ENCODE results near the gene ARMC5.
"Not testable (repeated sequence)": the region's sequence is repeated elsewhere in the genome, so short reads cannot be mapped to it uniquely, and the experiment has no call there.

ARMC5 gene

GRCh38 chr16:31458844-31459686, at the start of gene ARMC5:
ARMC5 (plus strand) TSS chr16:31459501; CDS start chr16:31459525, 24 bp downstream.
- Histone ChIP-seq H3K36me3 (ENCODE audit: control insufficient read depth, insufficient read depth, low read length) (no peaks in the 10 kb centered on the region), H3K9me3 (ENCODE audit: control insufficient read depth, insufficient read depth, low read length) (no peaks in the 10 kb centered on the region), H3K4me3 (ENCODE audit: low read depth, low read length) (peak within 1 kb of the TSS; percentile 85), H3K9ac (ENCODE audit: low read depth, low read length) (peak within 1 kb of the TSS; percentile 98), H3K4me1 (ENCODE audit: control insufficient read depth, insufficient read depth, low read length) (peaks cover 10% of the 10 kb centered on the region), H3K27me3 (ENCODE audit: control insufficient read depth, insufficient read depth, low read length) (no peaks in the 10 kb centered on the region)

GRCh38 chr16:31410082-31410481, 49.2 kb upstream of the ARMC5 start:
- Histone ChIP-seq H3K9ac (ENCODE audit: low read depth, low read length) (no peak overlapping the region), H3K36me3 (ENCODE audit: control insufficient read depth, insufficient read depth, low read length) (no peaks in the 10 kb centered on the region), H3K27me3 (ENCODE audit: control insufficient read depth, insufficient read depth, low read length) (no peaks in the 10 kb centered on the region), H3K4me1 (ENCODE audit: control insufficient read depth, insufficient read depth, low read length) (no peaks in the 10 kb centered on the region), H3K9me3 (ENCODE audit: control insufficient read depth, insufficient read depth, low read length) (no peaks in the 10 kb centered on the region), H3K4me3 (ENCODE audit: low read depth, low read length) (no peak overlapping the region)

- Histone ChIP-seq H3K27me3 (ENCODE audit: control insufficient read depth, insufficient read depth, low read length) (no peaks in the 10 kb centered on the region), H3K9ac (ENCODE audit: low read depth, low read length) (no peak overlapping the region), H3K36me3 (ENCODE audit: control insufficient read depth, insufficient read depth, low read length) (no peaks in the 10 kb centered on the region), H3K4me3 (ENCODE audit: low read depth, low read length) (no peak overlapping the region), H3K4me1 (ENCODE audit: control insufficient read depth, insufficient read depth, low read length) (no peaks in the 10 kb centered on the region), H3K9me3 (ENCODE audit: control insufficient read depth, insufficient read depth, low read length) (no peaks in the 10 kb centered on the region)
These were observed 48.1 kb upstream of the ARMC5 start for GRCh38 chr16:31411024-31411844.

GRCh38 chr16:31412750-31413149, 46.6 kb upstream of the ARMC5 start:
- Histone ChIP-seq H3K4me1 (ENCODE audit: control insufficient read depth, insufficient read depth, low read length) (no peaks in the 10 kb centered on the region), H3K9me3 (ENCODE audit: control insufficient read depth, insufficient read depth, low read length) (no peaks in the 10 kb centered on the region), H3K27me3 (ENCODE audit: control insufficient read depth, insufficient read depth, low read length) (no peaks in the 10 kb centered on the region), H3K9ac (ENCODE audit: low read depth, low read length) (no peak overlapping the region), H3K4me3 (ENCODE audit: low read depth, low read length) (no peak overlapping the region), H3K36me3 (ENCODE audit: control insufficient read depth, insufficient read depth, low read length) (no peaks in the 10 kb centered on the region)

- Histone ChIP-seq H3K9ac (ENCODE audit: low read depth, low read length) (no peak overlapping the region), H3K36me3 (ENCODE audit: control insufficient read depth, insufficient read depth, low read length) (no peaks in the 10 kb centered on the region), H3K4me1 (ENCODE audit: control insufficient read depth, insufficient read depth, low read length) (no peaks in the 10 kb centered on the region), H3K4me3 (ENCODE audit: low read depth, low read length) (no peak overlapping the region), H3K27me3 (ENCODE audit: control insufficient read depth, insufficient read depth, low read length) (no peaks in the 10 kb centered on the region), H3K9me3 (ENCODE audit: control insufficient read depth, insufficient read depth, low read length) (no peaks in the 10 kb centered on the region)
These were observed 45.9 kb upstream of the ARMC5 start for GRCh38 chr16:31413381-31413780.

- Histone ChIP-seq H3K4me1 (ENCODE audit: control insufficient read depth, insufficient read depth, low read length) (no peaks in the 10 kb centered on the region), H3K9ac (ENCODE audit: low read depth, low read length) (no peak overlapping the region), H3K4me3 (ENCODE audit: low read depth, low read length) (no peak overlapping the region), H3K27me3 (ENCODE audit: control insufficient read depth, insufficient read depth, low read length) (no peaks in the 10 kb centered on the region), H3K9me3 (ENCODE audit: control insufficient read depth, insufficient read depth, low read length) (no peaks in the 10 kb centered on the region), H3K36me3 (ENCODE audit: control insufficient read depth, insufficient read depth, low read length) (no peaks in the 10 kb centered on the region)
These were observed 45.4 kb upstream of the ARMC5 start for GRCh38 chr16:31413943-31414342.

- H3K4me3 ChIP-seq (ENCODE audit: low read depth, low read length): no peak overlapping the region
- H3K27me3 ChIP-seq (ENCODE audit: control insufficient read depth, insufficient read depth, low read length): no peaks in the 10 kb centered on the region
- H3K9me3 ChIP-seq (ENCODE audit: control insufficient read depth, insufficient read depth, low read length): no peaks in the 10 kb centered on the region
- no peaks in the 10 kb centered on the region for H3K36me3 ChIP-seq (ENCODE audit: control insufficient read depth, insufficient read depth, low read length)
- no peaks in the 10 kb centered on the region for H3K4me1 ChIP-seq (ENCODE audit: control insufficient read depth, insufficient read depth, low read length)
- H3K9ac ChIP-seq (ENCODE audit: low read depth, low read length): no peak overlapping the region
These were observed 44.6 kb upstream of the ARMC5 start for GRCh38 chr16:31414706-31415105.

- Histone ChIP-seq H3K4me1 (ENCODE audit: control insufficient read depth, insufficient read depth, low read length) (no peaks in the 10 kb centered on the region), H3K4me3 (ENCODE audit: low read depth, low read length) (no peak overlapping the region), H3K9ac (ENCODE audit: low read depth, low read length) (no peak overlapping the region), H3K27me3 (ENCODE audit: control insufficient read depth, insufficient read depth, low read length) (no peaks in the 10 kb centered on the region), H3K9me3 (ENCODE audit: control insufficient read depth, insufficient read depth, low read length) (no peaks in the 10 kb centered on the region), H3K36me3 (ENCODE audit: control insufficient read depth, insufficient read depth, low read length) (no peaks in the 10 kb centered on the region)
These were observed 42.9 kb upstream of the ARMC5 start for GRCh38 chr16:31416371-31416770.

GRCh38 chr16:31417036-31417435, 42.3 kb upstream of the ARMC5 start:
- H3K4me3 ChIP-seq (ENCODE audit: low read depth, low read length); H3K9me3 ChIP-seq (ENCODE audit: control insufficient read depth, insufficient read depth, low read length); H3K27me3 ChIP-seq (ENCODE audit: control insufficient read depth, insufficient read depth, low read length); H3K9ac ChIP-seq (ENCODE audit: low read depth, low read length); H3K36me3 ChIP-seq (ENCODE audit: control insufficient read depth, insufficient read depth, low read length); H3K4me1 ChIP-seq (ENCODE audit: control insufficient read depth, insufficient read depth, low read length): not testable (repeated sequence)

GRCh38 chr16:31417916-31418315, 41.4 kb upstream of the ARMC5 start:
- Histone ChIP-seq H3K27me3 (ENCODE audit: control insufficient read depth, insufficient read depth, low read length) (peaks cover 6% of the 10 kb centered on the region), H3K9ac (ENCODE audit: low read depth, low read length) (no peak overlapping the region), H3K4me1 (ENCODE audit: control insufficient read depth, insufficient read depth, low read length) (no peaks in the 10 kb centered on the region), H3K9me3 (ENCODE audit: control insufficient read depth, insufficient read depth, low read length) (no peaks in the 10 kb centered on the region), H3K4me3 (ENCODE audit: low read depth, low read length) (no peak overlapping the region), H3K36me3 (ENCODE audit: control insufficient read depth, insufficient read depth, low read length) (no peaks in the 10 kb centered on the region)

GRCh38 chr16:31420037-31420436, 39.3 kb upstream of the ARMC5 start:
- Histone ChIP-seq H3K4me3 (ENCODE audit: low read depth, low read length) (no peak overlapping the region), H3K27me3 (ENCODE audit: control insufficient read depth, insufficient read depth, low read length) (peaks cover 14% of the 10 kb centered on the region), H3K9ac (ENCODE audit: low read depth, low read length) (no peak overlapping the region), H3K4me1 (ENCODE audit: control insufficient read depth, insufficient read depth, low read length) (no peaks in the 10 kb centered on the region), H3K36me3 (ENCODE audit: control insufficient read depth, insufficient read depth, low read length) (no peaks in the 10 kb centered on the region), H3K9me3 (ENCODE audit: control insufficient read depth, insufficient read depth, low read length) (no peaks in the 10 kb centered on the region)

GRCh38 chr16:31421587-31421986, 37.7 kb upstream of the ARMC5 start:
- Histone ChIP-seq H3K27me3 (ENCODE audit: control insufficient read depth, insufficient read depth, low read length) (peaks cover 21% of the 10 kb centered on the region), H3K4me1 (ENCODE audit: control insufficient read depth, insufficient read depth, low read length) (no peaks in the 10 kb centered on the region), H3K9ac (ENCODE audit: low read depth, low read length) (no peak overlapping the region), H3K9me3 (ENCODE audit: control insufficient read depth, insufficient read depth, low read length) (no peaks in the 10 kb centered on the region), H3K36me3 (ENCODE audit: control insufficient read depth, insufficient read depth, low read length) (no peaks in the 10 kb centered on the region), H3K4me3 (ENCODE audit: low read depth, low read length) (no peak overlapping the region)

Data from iPS-15b (cell line).